ENCODE data around the gene MRPL24.

GRCh38 chr1:156696755-156697154 lies 44.1 kb downstream of the MRPL24 start:
- no peak for TF ChIP-seq POLR2A (IDR thresholded peaks at IDR 0.05)
- TF ChIP-seq, protein P1, sequence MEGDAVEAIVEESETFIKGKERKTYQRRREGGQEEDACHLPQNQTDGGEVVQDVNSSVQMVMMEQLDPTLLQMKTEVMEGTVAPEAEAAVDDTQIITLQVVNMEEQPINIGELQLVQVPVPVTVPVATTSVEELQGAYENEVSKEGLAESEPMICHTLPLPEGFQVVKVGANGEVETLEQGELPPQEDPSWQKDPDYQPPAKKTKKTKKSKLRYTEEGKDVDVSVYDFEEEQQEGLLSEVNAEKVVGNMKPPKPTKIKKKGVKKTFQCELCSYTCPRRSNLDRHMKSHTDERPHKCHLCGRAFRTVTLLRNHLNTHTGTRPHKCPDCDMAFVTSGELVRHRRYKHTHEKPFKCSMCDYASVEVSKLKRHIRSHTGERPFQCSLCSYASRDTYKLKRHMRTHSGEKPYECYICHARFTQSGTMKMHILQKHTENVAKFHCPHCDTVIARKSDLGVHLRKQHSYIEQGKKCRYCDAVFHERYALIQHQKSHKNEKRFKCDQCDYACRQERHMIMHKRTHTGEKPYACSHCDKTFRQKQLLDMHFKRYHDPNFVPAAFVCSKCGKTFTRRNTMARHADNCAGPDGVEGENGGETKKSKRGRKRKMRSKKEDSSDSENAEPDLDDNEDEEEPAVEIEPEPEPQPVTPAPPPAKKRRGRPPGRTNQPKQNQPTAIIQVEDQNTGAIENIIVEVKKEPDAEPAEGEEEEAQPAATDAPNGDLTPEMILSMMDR (IDR thresholded peaks at IDR 0.05): no peak
